SK-N-SH treated with all-trans-retinoic acid at 6 μM for 48 hours (cell line): ENCODE measurements around the gene SRPX2.

Experiments used
- ATAC-seq: fragments of 200-7000 bp; cut with Tn5 transposase; 3 replicates; pipeline ENCODE4 v1.9.1; 2020; ENCODE audit warnings: mild to moderate bottlenecking, moderate library complexity
- ARNTL ChIP-seq: fragments of 450-650 bp; formaldehyde crosslinking; IDR thresholded peaks from 2 replicates; pipeline ENCODE4 v1.5.0; 2020; ENCODE audit warnings: low read depth, mild to moderate bottlenecking, moderate library complexity, borderline replicate concordance
- BACH2 ChIP-seq: fragments of 250-450 bp; sonication (Bioruptor Pico); IDR thresholded peaks from 2 replicates; pipeline ENCODE4 v1.9.0; 2021; ENCODE audit warnings: mild to moderate bottlenecking, borderline replicate concordance
- CSDC2 ChIP-seq: fragments of 250-450 bp; sonication (Bioruptor Pico); IDR thresholded peaks from 2 replicates; pipeline ENCODE4 v1.5.0; 2020; ENCODE audit warnings: mild to moderate bottlenecking, moderate library complexity
- ESRRG ChIP-seq: fragments of 250-450 bp; sonication (Bioruptor Pico); IDR thresholded peaks from 2 replicates; pipeline ENCODE4 v1.6.1; 2021; ENCODE audit warnings: mild to moderate bottlenecking
- GLIS3 ChIP-seq: fragments of 250-450 bp; sonication (Bioruptor Pico); IDR thresholded peaks from 2 replicates; pipeline ENCODE4 v1.5.0; 2020; ENCODE audit warnings: mild to moderate bottlenecking, moderate library complexity
- ISL1 ChIP-seq: fragments of 250-450 bp; sonication (Bioruptor Pico); IDR thresholded peaks from 2 replicates; pipeline ENCODE4 v2.1.2; 2022; ENCODE audit warnings: mild to moderate bottlenecking, moderate library complexity
- OSR1 ChIP-seq: fragments of 250-450 bp; sonication (Bioruptor Pico); IDR thresholded peaks from 2 replicates; pipeline ENCODE4 v1.8.0; 2022; ENCODE audit warnings: moderate library complexity, mild to moderate bottlenecking, inconsistent platforms
- PPARA ChIP-seq: fragments of 250-450 bp; sonication (Bioruptor Pico); IDR thresholded peaks from 2 replicates; pipeline ENCODE4 v1.5.0; 2020; ENCODE audit warnings: mild to moderate bottlenecking, borderline replicate concordance
- RARB ChIP-seq: fragments of 250-450 bp; sonication (Bioruptor Pico); IDR thresholded peaks from 2 replicates; pipeline ENCODE4 v1.8.0; 2021; ENCODE audit warnings: mild to moderate bottlenecking, moderate library complexity
- SNAI2 ChIP-seq: fragments of 250-450 bp; sonication (Bioruptor Pico); IDR thresholded peaks from 2 replicates; pipeline ENCODE4 v1.5.0; 2020; ENCODE audit warnings: mild to moderate bottlenecking, moderate library complexity
- TCF4 ChIP-seq: fragments of 250-450 bp; sonication (Bioruptor Pico); IDR thresholded peaks from 2 replicates; pipeline ENCODE4 v1.8.0; 2021; ENCODE audit warnings: mild to moderate bottlenecking, moderate library complexity, borderline replicate concordance
- TOX ChIP-seq: fragments of 250-450 bp; sonication (Bioruptor Pico); IDR thresholded peaks from 2 replicates; pipeline ENCODE4 v1.8.0; 2021; ENCODE audit warnings: mild to moderate bottlenecking, moderate library complexity, borderline replicate concordance
- ZC3H10 ChIP-seq: fragments of 250-450 bp; sonication (Bioruptor Pico); IDR thresholded peaks from 2 replicates; pipeline ENCODE4 v1.5.1; 2021; ENCODE audit warnings: mild to moderate bottlenecking, moderate library complexity
- ZFP3 ChIP-seq: fragments of 250-450 bp; sonication (Bioruptor Pico); IDR thresholded peaks from 2 replicates; pipeline ENCODE4 v1.5.0; 2020; ENCODE audit warnings: mild to moderate bottlenecking, moderate library complexity
- ZFP30 ChIP-seq: fragments of 450-650 bp; formaldehyde crosslinking; IDR thresholded peaks from 2 replicates; pipeline ENCODE4 v1.5.0; 2022; ENCODE audit warnings: mild to moderate bottlenecking, moderate library complexity
- ZNF565 ChIP-seq: fragments of 450-650 bp; formaldehyde crosslinking; conservative IDR thresholded peaks from 2 replicates; pipeline ENCODE4 v1.5.0; 2020; ENCODE audit warnings: low read depth, mild to moderate bottlenecking, moderate library complexity
- ZNF70 ChIP-seq: fragments of 450-650 bp; formaldehyde crosslinking; IDR thresholded peaks from 2 replicates; pipeline ENCODE4 v1.5.0; 2020; ENCODE audit warnings: mild to moderate bottlenecking, moderate library complexity
- ZNF8 ChIP-seq: fragments of 450-650 bp; formaldehyde crosslinking; IDR thresholded peaks from 2 replicates; pipeline ENCODE4 v1.5.0; 2020; ENCODE audit warnings: mild to moderate bottlenecking, moderate library complexity
- TF ChIP-seq, protein P1 (sequence below): fragments of 250-450 bp; sonication (Bioruptor Pico); IDR thresholded peaks from 2 replicates; pipeline ENCODE4 v1.5.0; 2020; ENCODE audit warnings: mild to moderate bottlenecking, moderate library complexity
- TF ChIP-seq, protein P2 (sequence below): fragments of 250-450 bp; sonication (Bioruptor Pico); IDR thresholded peaks from 2 replicates; pipeline ENCODE4 v1.5.1; 2021; ENCODE audit warnings: mild to moderate bottlenecking, moderate library complexity
- TF ChIP-seq, protein P3 (sequence below): fragments of 250-450 bp; sonication (Bioruptor Pico); IDR thresholded peaks from 2 replicates; pipeline ENCODE4 v1.8.0; 2021; ENCODE audit warnings: low read depth, mild to moderate bottlenecking, moderate library complexity, borderline replicate concordance
- TF ChIP-seq, protein P4 (sequence below): fragments of 250-450 bp; sonication (Bioruptor Pico); IDR thresholded peaks from 2 replicates; pipeline ENCODE4 v1.8.0; 2020; ENCODE audit warnings: mild to moderate bottlenecking, moderate library complexity, borderline replicate concordance
- TF ChIP-seq, protein P5 (sequence below): fragments of 250-450 bp; sonication (Bioruptor Pico); IDR thresholded peaks from 2 replicates; pipeline ENCODE4 v1.5.1; 2020; ENCODE audit warnings: low read depth, mild to moderate bottlenecking, moderate library complexity

Gene SRPX2

DNA sequence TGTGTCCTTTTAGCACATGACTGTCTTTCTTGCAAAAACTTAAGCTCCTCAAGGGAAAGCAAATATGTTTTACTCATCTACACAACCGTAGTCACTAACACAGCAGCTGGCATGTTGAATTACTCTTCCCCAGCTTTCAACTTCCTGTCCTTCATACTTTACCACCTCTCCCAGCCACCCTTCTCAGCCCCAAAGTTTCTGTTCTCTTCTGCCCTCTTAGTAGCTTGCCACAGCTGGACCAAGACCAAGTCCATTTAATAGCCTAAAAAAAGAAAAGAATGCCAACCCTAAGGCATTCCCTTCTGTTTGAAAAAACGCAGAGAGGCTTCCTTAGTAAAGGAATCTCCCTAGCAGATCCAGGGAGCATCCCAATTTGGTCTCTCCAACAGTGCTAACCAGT lies 36.8 kb downstream of the SRPX2 start:
- TF ChIP-seq, protein P1, sequence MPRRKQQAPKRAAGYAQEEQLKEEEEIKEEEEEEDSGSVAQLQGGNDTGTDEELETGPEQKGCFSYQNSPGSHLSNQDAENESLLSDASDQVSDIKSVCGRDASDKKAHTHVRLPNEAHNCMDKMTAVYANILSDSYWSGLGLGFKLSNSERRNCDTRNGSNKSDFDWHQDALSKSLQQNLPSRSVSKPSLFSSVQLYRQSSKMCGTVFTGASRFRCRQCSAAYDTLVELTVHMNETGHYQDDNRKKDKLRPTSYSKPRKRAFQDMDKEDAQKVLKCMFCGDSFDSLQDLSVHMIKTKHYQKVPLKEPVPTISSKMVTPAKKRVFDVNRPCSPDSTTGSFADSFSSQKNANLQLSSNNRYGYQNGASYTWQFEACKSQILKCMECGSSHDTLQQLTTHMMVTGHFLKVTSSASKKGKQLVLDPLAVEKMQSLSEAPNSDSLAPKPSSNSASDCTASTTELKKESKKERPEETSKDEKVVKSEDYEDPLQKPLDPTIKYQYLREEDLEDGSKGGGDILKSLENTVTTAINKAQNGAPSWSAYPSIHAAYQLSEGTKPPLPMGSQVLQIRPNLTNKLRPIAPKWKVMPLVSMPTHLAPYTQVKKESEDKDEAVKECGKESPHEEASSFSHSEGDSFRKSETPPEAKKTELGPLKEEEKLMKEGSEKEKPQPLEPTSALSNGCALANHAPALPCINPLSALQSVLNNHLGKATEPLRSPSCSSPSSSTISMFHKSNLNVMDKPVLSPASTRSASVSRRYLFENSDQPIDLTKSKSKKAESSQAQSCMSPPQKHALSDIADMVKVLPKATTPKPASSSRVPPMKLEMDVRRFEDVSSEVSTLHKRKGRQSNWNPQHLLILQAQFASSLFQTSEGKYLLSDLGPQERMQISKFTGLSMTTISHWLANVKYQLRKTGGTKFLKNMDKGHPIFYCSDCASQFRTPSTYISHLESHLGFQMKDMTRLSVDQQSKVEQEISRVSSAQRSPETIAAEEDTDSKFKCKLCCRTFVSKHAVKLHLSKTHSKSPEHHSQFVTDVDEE (CRISPR knock-in tag), result no peak
- TF ChIP-seq, protein P2, sequence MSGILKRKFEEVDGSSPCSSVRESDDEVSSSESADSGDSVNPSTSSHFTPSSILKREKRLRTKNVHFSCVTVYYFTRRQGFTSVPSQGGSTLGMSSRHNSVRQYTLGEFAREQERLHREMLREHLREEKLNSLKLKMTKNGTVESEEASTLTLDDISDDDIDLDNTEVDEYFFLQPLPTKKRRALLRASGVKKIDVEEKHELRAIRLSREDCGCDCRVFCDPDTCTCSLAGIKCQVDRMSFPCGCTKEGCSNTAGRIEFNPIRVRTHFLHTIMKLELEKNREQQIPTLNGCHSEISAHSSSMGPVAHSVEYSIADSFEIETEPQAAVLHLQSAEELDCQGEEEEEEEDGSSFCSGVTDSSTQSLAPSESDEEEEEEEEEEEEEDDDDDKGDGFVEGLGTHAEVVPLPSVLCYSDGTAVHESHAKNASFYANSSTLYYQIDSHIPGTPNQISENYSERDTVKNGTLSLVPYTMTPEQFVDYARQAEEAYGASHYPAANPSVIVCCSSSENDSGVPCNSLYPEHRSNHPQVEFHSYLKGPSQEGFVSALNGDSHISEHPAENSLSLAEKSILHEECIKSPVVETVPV, result no peak
- TF ChIP-seq TOX (CRISPR knock-in tag) (no peak), ZFP3 (CRISPR knock-in tag) (no peak), ZC3H10 (CRISPR knock-in tag) (no peak), ZNF565 (CRISPR knock-in tag) (no peak), RARB (CRISPR knock-in tag) (no peak), ESRRG (CRISPR knock-in tag) (no peak), ZNF70 (no peak), CSDC2 (CRISPR knock-in tag) (no peak), TCF4 (CRISPR knock-in tag) (no peak), ZFP30 (CRISPR knock-in tag) (no peak), ISL1 (CRISPR knock-in tag) (no peak), GLIS3 (CRISPR knock-in tag) (no peak), ARNTL (no peak), BACH2 (no peak), ZNF8 (no peak)
- TF ChIP-seq, protein P3, sequence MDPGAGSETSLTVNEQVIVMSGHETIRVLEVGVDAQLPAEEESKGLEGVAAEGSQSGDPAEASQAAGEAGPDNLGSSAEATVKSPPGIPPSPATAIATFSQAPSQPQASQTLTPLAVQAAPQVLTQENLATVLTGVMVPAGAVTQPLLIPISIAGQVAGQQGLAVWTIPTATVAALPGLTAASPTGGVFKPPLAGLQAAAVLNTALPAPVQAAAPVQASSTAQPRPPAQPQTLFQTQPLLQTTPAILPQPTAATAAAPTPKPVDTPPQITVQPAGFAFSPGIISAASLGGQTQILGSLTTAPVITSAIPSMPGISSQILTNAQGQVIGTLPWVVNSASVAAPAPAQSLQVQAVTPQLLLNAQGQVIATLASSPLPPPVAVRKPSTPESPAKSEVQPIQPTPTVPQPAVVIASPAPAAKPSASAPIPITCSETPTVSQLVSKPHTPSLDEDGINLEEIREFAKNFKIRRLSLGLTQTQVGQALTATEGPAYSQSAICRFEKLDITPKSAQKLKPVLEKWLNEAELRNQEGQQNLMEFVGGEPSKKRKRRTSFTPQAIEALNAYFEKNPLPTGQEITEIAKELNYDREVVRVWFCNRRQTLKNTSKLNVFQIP (CRISPR knock-in tag), result no peak
- TF ChIP-seq, protein P4, sequence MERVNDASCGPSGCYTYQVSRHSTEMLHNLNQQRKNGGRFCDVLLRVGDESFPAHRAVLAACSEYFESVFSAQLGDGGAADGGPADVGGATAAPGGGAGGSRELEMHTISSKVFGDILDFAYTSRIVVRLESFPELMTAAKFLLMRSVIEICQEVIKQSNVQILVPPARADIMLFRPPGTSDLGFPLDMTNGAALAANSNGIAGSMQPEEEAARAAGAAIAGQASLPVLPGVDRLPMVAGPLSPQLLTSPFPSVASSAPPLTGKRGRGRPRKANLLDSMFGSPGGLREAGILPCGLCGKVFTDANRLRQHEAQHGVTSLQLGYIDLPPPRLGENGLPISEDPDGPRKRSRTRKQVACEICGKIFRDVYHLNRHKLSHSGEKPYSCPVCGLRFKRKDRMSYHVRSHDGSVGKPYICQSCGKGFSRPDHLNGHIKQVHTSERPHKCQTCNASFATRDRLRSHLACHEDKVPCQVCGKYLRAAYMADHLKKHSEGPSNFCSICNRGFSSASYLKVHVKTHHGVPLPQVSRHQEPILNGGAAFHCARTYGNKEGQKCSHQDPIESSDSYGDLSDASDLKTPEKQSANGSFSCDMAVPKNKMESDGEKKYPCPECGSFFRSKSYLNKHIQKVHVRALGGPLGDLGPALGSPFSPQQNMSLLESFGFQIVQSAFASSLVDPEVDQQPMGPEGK, result no peak
- TF ChIP-seq, protein P5, sequence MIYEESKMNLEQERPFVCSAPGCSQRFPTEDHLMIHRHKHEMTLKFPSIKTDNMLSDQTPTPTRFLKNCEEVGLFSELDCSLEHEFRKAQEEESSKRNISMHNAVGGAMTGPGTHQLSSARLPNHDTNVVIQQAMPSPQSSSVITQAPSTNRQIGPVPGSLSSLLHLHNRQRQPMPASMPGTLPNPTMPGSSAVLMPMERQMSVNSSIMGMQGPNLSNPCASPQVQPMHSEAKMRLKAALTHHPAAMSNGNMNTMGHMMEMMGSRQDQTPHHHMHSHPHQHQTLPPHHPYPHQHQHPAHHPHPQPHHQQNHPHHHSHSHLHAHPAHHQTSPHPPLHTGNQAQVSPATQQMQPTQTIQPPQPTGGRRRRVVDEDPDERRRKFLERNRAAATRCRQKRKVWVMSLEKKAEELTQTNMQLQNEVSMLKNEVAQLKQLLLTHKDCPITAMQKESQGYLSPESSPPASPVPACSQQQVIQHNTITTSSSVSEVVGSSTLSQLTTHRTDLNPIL (CRISPR knock-in tag), result no peak
- ATAC-seq, result no peak; the same call in 2 of the 3 replicates

DNA sequence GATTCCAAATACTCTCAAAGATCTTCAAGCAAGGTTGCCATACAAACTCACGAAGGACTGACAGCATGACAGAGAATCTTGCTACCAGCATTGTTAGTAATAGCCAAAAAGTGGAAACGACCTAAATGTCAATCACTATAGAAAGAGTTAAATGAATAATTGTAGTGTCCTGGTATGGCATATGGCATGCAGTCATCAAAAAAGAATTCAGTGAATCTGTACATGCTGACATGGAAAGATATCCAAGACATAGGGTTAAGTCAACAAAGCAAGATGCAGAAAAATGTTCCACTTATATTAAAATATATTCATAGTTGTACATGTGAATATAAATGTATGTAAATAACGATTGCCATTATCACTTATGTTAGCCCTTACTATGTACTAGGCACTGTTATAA lies 37.6 kb downstream of the SRPX2 start:
- no peak for ATAC-seq

More for the DNA sequence above, 37.6 kb downstream of the SRPX2 start:
- TF ChIP-seq PPARA (CRISPR knock-in tag) (no peak), SNAI2 (CRISPR knock-in tag) (no peak), CSDC2 (CRISPR knock-in tag) (no peak), ZNF8 (no peak), GLIS3 (CRISPR knock-in tag) (no peak), ZFP3 (CRISPR knock-in tag) (no peak), ISL1 (CRISPR knock-in tag) (no peak), OSR1 (CRISPR knock-in tag) (no peak), ESRRG (CRISPR knock-in tag) (no peak), ARNTL (no peak)
- TF ChIP-seq, protein P1 (CRISPR knock-in tag), result no peak
